HepG2 (cell line): ENCODE data around the gene LTA. TPM values are rescaled to one million over a fixed set of nuclear protein-coding genes. Genes with fewer than 3 reads are reported as not detected.

Source experiments
- ATF7 ChIP-seq, 2 experiments: fragments of 450-650 bp in 1 of 2; sonication (generic) in 1 of 2; formaldehyde crosslinking in 1 of 2; IDR thresholded peaks; 2 replicates each; pipeline versions ENCODE4 v1.4.0 to v1.6.1; 2016 to 2020; ENCODE audit warnings: antibody characterized with exemption in 1 of 2, mild to moderate bottlenecking in 1 of 2, missing genetic modification reagents in 1 of 2
- BRD4 ChIP-seq: sonication (generic); formaldehyde crosslinking; IDR thresholded peaks from 2 replicates; pipeline ENCODE4 v1.4.0; 2020; ENCODE audit warnings: missing genetic modification reagents
- GATAD2A ChIP-seq: IDR thresholded peaks from 2 replicates; pipeline ENCODE4 v1.6.1; 2016
- HNRNPUL1 ChIP-seq: fragments of 200-400 bp; formaldehyde crosslinking; IDR thresholded peaks from 2 replicates; pipeline ENCODE4 v1.6.1; 2017; ENCODE audit warnings: low read depth, mild to moderate bottlenecking, low read length, moderate library complexity
- HOXA3 ChIP-seq: sonication (generic); formaldehyde crosslinking; IDR thresholded peaks from 2 replicates; pipeline ENCODE4 v1.5.0; 2020; ENCODE audit warnings: missing genetic modification reagents
- KDM1A ChIP-seq: IDR thresholded peaks from 2 replicates; pipeline ENCODE4 v1.6.1; 2016; ENCODE audit warnings: missing compliant biosample characterization
- SAFB2 ChIP-seq: sonication (generic); formaldehyde crosslinking; IDR thresholded peaks from 2 replicates; pipeline ENCODE4 v1.5.1; 2020; ENCODE audit warnings: missing genetic modification reagents, low read depth, mild to moderate bottlenecking, borderline replicate concordance
- ZNF224 ChIP-seq: sonication (generic); formaldehyde crosslinking; IDR thresholded peaks from 2 replicates; pipeline ENCODE4 v1.5.0; 2020; ENCODE audit warnings: mild to moderate bottlenecking, missing genetic modification reagents
- ZNF329 ChIP-seq: sonication (generic); formaldehyde crosslinking; IDR thresholded peaks from 2 replicates; pipeline ENCODE4 v1.9.0; 2021; ENCODE audit warnings: low read depth, mild to moderate bottlenecking, missing genetic modification reagents
- ZNF44 ChIP-seq: sonication (generic); formaldehyde crosslinking; IDR thresholded peaks from 2 replicates; pipeline ENCODE4 v1.5.1; 2020; ENCODE audit warnings: mild to moderate bottlenecking, missing genetic modification reagents
- ZNF614 ChIP-seq: IDR thresholded peaks from 2 replicates; pipeline ENCODE4 v1.6.1; 2018; ENCODE audit warnings: missing biosample characterization, missing genetic modification reagents, inconsistent platforms, borderline replicate concordance
- ZNF766 ChIP-seq: sonication (generic); formaldehyde crosslinking; IDR thresholded peaks from 2 replicates; pipeline ENCODE4 v1.5.0; 2020; ENCODE audit warnings: missing genetic modification reagents, borderline replicate concordance
- polyA plus RNA-seq, 8 experiments: library from polyadenylated mRNA; depleted of rRNA in 3 of 8; stranded (reverse) in 7 of 8; unstranded in 1 of 8; fragments of >200 nt; fragmentation: Illumina TruSeq in 4 of 8; extraction: Trizol in 4 of 8; gene quantifications; 2 replicates each; pipeline versions ENCODE4 v1.2.1 to v1.2.3, GENCODE V29; 2011 to 2016; ENCODE audit warnings: low read depth in 4 of 8, missing spikeins in 1 of 8, mixed read lengths in 1 of 8; ENCODE audit not compliant: insufficient read depth in 1 of 8
- total RNA-seq, 5 experiments: library from RNA; depleted of rRNA; stranded (reverse); fragments of >200 nt; fragmentation: Illumina TruSeq; extraction: Trizol; gene quantifications; 2 replicates each; pipeline ENCODE4 v1.2.3, GENCODE V29; 2016; ENCODE audit warnings: low read depth in 1 of 5
- TF ChIP-seq, protein P1 (sequence below): sonication (generic); formaldehyde crosslinking; IDR thresholded peaks from 2 replicates; pipeline ENCODE4 v1.5.1; 2020; ENCODE audit warnings: mild to moderate bottlenecking, missing genetic modification reagents, borderline replicate concordance
- TF ChIP-seq, protein P2 (sequence below): sonication (generic); formaldehyde crosslinking; IDR thresholded peaks from 2 replicates; pipeline ENCODE4 v1.9.0; 2021; ENCODE audit warnings: missing genetic modification reagents, mild to moderate bottlenecking, borderline replicate concordance
- TF ChIP-seq, protein P3 (sequence below): sonication (generic); formaldehyde crosslinking; IDR thresholded peaks from 2 replicates; pipeline ENCODE4 v1.8.0; 2023; ENCODE audit warnings: mild to moderate bottlenecking, missing genetic modification reagents
- TF ChIP-seq, protein P4 (sequence below): sonication (generic); formaldehyde crosslinking; IDR thresholded peaks from 2 replicates; pipeline ENCODE4 v1.4.0; 2020; ENCODE audit warnings: mild to moderate bottlenecking, low read depth, missing genetic modification reagents
- TF ChIP-seq, protein P5 (sequence below): IDR thresholded peaks from 2 replicates; pipeline ENCODE4 v1.6.1; 2016; ENCODE audit warnings: low read depth, borderline replicate concordance
- TF ChIP-seq, protein P6 (sequence below): sonication (generic); formaldehyde crosslinking; IDR thresholded peaks from 2 replicates; pipeline ENCODE4 v1.8.0; 2022; ENCODE audit warnings: mild to moderate bottlenecking, missing genetic modification reagents, borderline replicate concordance
- TF ChIP-seq, protein P7 (sequence below): sonication (generic); formaldehyde crosslinking; conservative IDR thresholded peaks from 2 replicates; pipeline ENCODE4 v1.4.0; 2020; ENCODE audit warnings: missing genetic modification reagents

Gene LTA
- total and polyA plus RNA-seq, 2 of the 13 experiments (the other 11 are each of a cell fraction or from before 2014, with no cell fraction given) = 0.09 TPM; not detected in 1

DNA sequence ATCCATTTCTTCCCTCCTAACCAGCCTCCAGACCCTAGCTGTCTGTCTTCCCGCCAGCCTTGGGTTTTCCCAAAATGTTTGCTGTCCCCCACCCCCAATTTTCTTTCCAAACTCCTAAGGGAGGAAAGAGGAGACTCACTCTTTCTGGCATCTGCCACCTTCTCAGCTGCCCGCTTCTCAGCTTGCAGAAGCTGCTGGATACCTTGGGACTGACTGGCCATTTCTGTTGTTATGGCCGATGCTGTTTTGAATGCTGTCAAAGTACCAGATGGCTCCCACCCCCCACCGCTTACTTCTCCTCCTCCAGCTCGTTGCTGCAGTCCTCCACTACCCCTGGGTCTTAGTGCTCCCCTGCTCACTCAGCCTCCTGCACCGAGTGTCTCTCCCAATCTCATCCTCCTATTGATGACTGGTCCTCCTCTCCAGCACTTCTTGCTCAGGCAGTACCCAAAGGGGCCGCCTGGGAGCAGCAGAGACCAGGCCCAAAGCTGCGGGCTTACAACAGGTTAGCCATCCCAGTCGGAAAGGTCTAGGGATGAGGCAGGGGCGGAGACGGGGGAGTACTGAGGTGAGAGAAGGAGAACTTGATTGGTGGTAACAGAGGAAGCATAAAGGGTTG, 25.6 kb upstream of the LTA start, which contains the start of gene ATP6V1G2 (continued):
- TF ChIP-seq, protein P1, sequence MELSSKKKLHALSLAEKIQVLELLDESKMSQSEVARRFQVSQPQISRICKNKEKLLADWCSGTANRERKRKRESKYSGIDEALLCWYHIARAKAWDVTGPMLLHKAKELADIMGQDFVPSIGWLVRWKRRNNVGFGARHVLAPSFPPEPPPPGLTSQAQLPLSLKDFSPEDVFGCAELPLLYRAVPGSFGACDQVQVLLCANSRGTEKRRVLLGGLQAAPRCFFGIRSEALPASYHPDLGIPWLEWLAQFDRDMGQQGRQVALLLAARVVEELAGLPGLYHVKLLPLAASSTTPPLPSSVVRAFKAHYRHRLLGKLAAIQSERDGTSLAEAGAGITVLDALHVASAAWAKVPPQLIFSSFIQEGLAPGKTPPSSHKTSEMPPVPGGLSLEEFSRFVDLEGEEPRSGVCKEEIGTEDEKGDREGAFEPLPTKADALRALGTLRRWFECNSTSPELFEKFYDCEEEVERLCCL (CRISPR knock-in tag) = no peak
- no peak; the same call in 1 of the 2 replicates for TF ChIP-seq KDM1A
- TF ChIP-seq ZNF224 (CRISPR knock-in tag) = no peak
- TF ChIP-seq HOXA3 (CRISPR knock-in tag) = peak; percentile 28; the same call in 1 of the 2 replicates
- TF ChIP-seq ZNF614 (CRISPR knock-in tag) = 0 out of 2 replicates have a peak, but pooled peaks have one; percentile 27
- TF ChIP-seq ATF7 (IDR thresholded peaks at IDR 0.05) = no peak
- no peak for TF ChIP-seq ATF7 (CRISPR knock-in tag; IDR thresholded peaks at IDR 0.05)
- no peak for TF ChIP-seq ZNF44 (CRISPR knock-in tag)
- peak; percentile 56; the same call in 1 of the 2 replicates for TF ChIP-seq GATAD2A
- no peak for TF ChIP-seq SAFB2 (CRISPR knock-in tag)
- TF ChIP-seq, protein P2, sequence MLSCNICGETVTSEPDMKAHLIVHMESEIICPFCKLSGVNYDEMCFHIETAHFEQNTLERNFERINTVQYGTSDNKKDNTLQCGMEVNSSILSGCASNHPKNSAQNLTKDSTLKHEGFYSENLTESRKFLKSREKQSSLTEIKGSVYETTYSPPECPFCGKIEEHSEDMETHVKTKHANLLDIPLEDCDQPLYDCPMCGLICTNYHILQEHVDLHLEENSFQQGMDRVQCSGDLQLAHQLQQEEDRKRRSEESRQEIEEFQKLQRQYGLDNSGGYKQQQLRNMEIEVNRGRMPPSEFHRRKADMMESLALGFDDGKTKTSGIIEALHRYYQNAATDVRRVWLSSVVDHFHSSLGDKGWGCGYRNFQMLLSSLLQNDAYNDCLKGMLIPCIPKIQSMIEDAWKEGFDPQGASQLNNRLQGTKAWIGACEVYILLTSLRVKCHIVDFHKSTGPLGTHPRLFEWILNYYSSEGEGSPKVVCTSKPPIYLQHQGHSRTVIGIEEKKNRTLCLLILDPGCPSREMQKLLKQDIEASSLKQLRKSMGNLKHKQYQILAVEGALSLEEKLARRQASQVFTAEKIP (CRISPR knock-in tag) = no peak
- TF ChIP-seq, protein P3, sequence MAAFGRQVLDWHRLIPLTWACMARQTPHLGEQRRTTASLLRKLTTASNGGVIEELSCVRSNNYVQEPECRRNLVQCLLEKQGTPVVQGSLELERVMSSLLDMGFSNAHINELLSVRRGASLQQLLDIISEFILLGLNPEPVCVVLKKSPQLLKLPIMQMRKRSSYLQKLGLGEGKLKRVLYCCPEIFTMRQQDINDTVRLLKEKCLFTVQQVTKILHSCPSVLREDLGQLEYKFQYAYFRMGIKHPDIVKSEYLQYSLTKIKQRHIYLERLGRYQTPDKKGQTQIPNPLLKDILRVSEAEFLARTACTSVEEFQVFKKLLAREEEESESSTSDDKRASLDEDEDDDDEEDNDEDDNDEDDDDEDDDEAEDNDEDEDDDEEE = no peak; the same call in 1 of the 2 replicates
- TF ChIP-seq BRD4 (CRISPR knock-in tag) = no peak
- TF ChIP-seq ZNF329 (CRISPR knock-in tag) = no peak
- TF ChIP-seq, protein P4, sequence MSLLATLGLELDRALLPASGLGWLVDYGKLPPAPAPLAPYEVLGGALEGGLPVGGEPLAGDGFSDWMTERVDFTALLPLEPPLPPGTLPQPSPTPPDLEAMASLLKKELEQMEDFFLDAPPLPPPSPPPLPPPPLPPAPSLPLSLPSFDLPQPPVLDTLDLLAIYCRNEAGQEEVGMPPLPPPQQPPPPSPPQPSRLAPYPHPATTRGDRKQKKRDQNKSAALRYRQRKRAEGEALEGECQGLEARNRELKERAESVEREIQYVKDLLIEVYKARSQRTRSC (CRISPR knock-in tag) = no peak
- TF ChIP-seq, protein P5, sequence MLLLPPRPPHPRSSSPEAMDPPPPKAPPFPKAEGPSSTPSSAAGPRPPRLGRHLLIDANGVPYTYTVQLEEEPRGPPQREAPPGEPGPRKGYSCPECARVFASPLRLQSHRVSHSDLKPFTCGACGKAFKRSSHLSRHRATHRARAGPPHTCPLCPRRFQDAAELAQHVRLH (CRISPR knock-in tag) = peak; percentile 43; the same call in 1 of the 2 replicates
- no peak for TF ChIP-seq ZNF766 (CRISPR knock-in tag)
- TF ChIP-seq, protein P6, sequence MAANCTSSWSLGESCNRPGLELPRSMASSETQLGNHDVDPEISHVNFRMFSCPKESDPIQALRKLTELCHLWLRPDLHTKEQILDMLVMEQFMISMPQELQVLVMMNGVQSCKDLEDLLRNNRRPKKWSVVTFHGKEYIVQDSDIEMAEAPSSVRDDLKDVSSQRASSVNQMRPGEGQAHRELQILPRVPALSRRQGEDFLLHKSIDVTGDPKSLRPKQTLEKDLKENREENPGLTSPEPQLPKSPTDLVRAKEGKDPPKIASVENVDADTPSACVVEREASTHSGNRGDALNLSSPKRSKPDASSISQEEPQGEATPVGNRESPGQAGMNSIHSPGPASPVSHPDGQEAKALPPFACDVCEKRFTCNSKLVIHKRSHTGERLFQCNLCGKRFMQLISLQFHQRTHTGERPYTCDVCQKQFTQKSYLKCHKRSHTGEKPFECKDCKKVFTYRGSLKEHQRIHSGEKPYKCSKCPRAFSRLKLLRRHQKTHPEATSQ (CRISPR knock-in tag) = no peak
- TF ChIP-seq HNRNPUL1 = no peak
- TF ChIP-seq, protein P7, sequence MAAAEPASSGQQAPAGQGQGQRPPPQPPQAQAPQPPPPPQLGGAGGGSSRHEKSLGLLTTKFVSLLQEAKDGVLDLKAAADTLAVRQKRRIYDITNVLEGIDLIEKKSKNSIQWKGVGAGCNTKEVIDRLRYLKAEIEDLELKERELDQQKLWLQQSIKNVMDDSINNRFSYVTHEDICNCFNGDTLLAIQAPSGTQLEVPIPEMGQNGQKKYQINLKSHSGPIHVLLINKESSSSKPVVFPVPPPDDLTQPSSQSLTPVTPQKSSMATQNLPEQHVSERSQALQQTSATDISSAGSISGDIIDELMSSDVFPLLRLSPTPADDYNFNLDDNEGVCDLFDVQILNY (CRISPR knock-in tag) = no peak
